GM12874 (cell line): Measurements from ENCODE around the gene DNAJC30.
A peak's percentile ranks its signal among the peaks of the same experiment; 100 is the strongest.

ENCODE experiments used
- CTCF ChIP-seq: IDR thresholded peaks from 2 replicates; pipeline ENCODE4 v1.5.1; 2011; ENCODE audit warnings: low read depth, mild to moderate bottlenecking, control low read depth, low read length, moderate library complexity; ENCODE audit not compliant: insufficient read depth

The DNAJC30 gene

GRCh38 chr7:73663033-73663432 lies 20.2 kb downstream of the DNAJC30 start:
- TF ChIP-seq CTCF = no peak

GRCh38 chr7:73659983-73660382 lies 23.3 kb downstream of the DNAJC30 start:
- no peak for TF ChIP-seq CTCF

- no peak for TF ChIP-seq CTCF
Observed at GRCh38 chr7:73652541-73652949, 30.7 kb downstream of the DNAJC30 start.

GRCh38 chr7:73650524-73650923 lies 32.7 kb downstream of the DNAJC30 start:
- no peak for TF ChIP-seq CTCF

- TF ChIP-seq CTCF = no peak
Observed at GRCh38 chr7:73649576-73649975, 33.7 kb downstream of the DNAJC30 start.

GRCh38 chr7:73648593-73649332 lies 34.5 kb downstream of the DNAJC30 start:
- TF ChIP-seq CTCF = no peak

GRCh38 chr7:73647725-73648592 lies 35.3 kb downstream of the DNAJC30 start:
- TF ChIP-seq CTCF = 0 out of 2 replicates have a peak, but pooled peaks have one; percentile 2
